Left lung (tissue), 10 donors: Measurements from ENCODE around the gene ZNF629. TPM values are rescaled to one million over a fixed set of nuclear protein-coding genes. Genes with fewer than 3 reads are reported as not detected.

Experiments
- ATAC-seq: fragments of 200-7000 bp; cut with Tn5 transposase; one replicate; pipeline ENCODE4 v1.9.1; 2020; ENCODE audit warnings: moderate library complexity
- DNase-seq, 4 donors: peaks; one replicate each; pipeline ENCODE4 v3.0.0-alpha.2; 2013 to 2020
- H3K27ac ChIP-seq, 2 donors: fragments of 200-600 bp; sonication (generic) in 1 of 2; one replicate each; pipeline versions ENCODE4 v1.5.0 to v1.8.0; 2020 to 2021
- H3K27me3 ChIP-seq, 2 donors: fragments of 200-600 bp; sonication (generic) in 1 of 2; one replicate each; pipeline versions ENCODE4 v1.5.0 to v1.8.0; 2020 to 2021
- H3K36me3 ChIP-seq, 2 donors: fragments of 200-600 bp; sonication (generic) in 1 of 2; one replicate each; pipeline versions ENCODE4 v1.5.0 to v1.8.0; 2020 to 2021
- H3K4me1 ChIP-seq, 2 donors: fragments of 200-600 bp; one replicate each; pipeline ENCODE4 v1.8.0; 2021
- H3K4me3 ChIP-seq, 2 donors: fragments of 200-600 bp; sonication (generic) in 1 of 2; one replicate each; pipeline versions ENCODE4 v1.5.0 to v1.8.0; 2020 to 2021; ENCODE audit warnings: mild to moderate bottlenecking in 1 of 2
- H3K9me3 ChIP-seq, 2 donors: fragments of 200-600 bp; sonication (generic) in 1 of 2; one replicate each; pipeline versions ENCODE4 v1.5.0 to v1.8.0; 2020 to 2021
- intact Hi-C, 2 donors: fragments of 100-400 bp; cut with DNase I; formaldehyde crosslinking; loops; one replicate each; pipeline versions ENCODE4 v1.11.2 to v1.14.2; 2022
- polyA plus RNA-seq, 6 donors: library from polyadenylated mRNA; unstranded; fragments of 120-200 nt; gene quantifications; one replicate each; pipeline ENCODE4 v1.2.1, GENCODE V29; 2013; ENCODE audit not compliant: insufficient read length in 6 of 6
- total RNA-seq, 2 donors: library from RNA; stranded (reverse); fragmentation: NEBNext Ultra II Directional; extraction: Animal tissue kit (Norgen Biotek cat#: 25700); gene quantifications; one replicate each; pipeline ENCODE4 v1.2.1, GENCODE V29; 2021
- TF ChIP-seq, protein P1 (sequence below), 2 donors: fragments of 200-600 bp; sonication (generic) in 1 of 2; IDR thresholded peaks; one replicate each; pipeline versions ENCODE4 v1.5.0 to v1.8.0; 2021; ENCODE audit warnings: antibody characterized with exemption in 2 of 2
- donor health status: DM: no; HTN: yes; CAD: no.
- donor health status: DM: no; HTN: no; CAD: no.

The ZNF629 gene
- total and polyA plus RNA-seq, 8 donors, result 12.3 to 22.8 (median 19.0) TPM

DNA sequence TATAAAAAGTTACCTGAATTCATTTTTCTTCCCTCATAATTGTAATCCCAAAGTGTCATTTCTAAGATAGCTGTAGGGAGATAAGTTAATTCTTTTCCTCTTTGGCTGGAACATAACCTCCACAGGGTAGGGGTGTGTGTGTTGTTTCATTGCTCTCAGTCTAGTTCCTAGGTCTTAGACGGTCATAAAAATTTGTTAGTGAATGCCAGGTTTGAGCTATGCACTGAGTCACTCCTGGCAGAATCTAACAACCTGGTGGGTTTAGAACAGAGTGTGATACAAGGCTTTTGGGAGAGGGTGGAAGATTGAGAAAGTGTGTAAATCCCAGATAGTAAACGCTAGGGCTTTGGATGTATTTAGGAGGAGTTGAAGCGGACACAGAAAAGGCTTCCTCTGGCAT, 39.7 kb downstream of the ZNF629 start:
- Histone ChIP-seq H3K4me3 (peak overlapping the region; percentile 64 to 76), H3K27me3 (no peaks in the 10 kb centered on the region), H3K9me3 (no peaks in the 10 kb centered on the region), H3K36me3 (peaks cover 0 to 54% of the 10 kb centered on the region in 2 donors), H3K4me1 (peaks cover 4 to 20% of the 10 kb centered on the region in 2 donors), H3K27ac (peak overlapping the region; percentile 68 to 84)
- TF ChIP-seq, protein P1, sequence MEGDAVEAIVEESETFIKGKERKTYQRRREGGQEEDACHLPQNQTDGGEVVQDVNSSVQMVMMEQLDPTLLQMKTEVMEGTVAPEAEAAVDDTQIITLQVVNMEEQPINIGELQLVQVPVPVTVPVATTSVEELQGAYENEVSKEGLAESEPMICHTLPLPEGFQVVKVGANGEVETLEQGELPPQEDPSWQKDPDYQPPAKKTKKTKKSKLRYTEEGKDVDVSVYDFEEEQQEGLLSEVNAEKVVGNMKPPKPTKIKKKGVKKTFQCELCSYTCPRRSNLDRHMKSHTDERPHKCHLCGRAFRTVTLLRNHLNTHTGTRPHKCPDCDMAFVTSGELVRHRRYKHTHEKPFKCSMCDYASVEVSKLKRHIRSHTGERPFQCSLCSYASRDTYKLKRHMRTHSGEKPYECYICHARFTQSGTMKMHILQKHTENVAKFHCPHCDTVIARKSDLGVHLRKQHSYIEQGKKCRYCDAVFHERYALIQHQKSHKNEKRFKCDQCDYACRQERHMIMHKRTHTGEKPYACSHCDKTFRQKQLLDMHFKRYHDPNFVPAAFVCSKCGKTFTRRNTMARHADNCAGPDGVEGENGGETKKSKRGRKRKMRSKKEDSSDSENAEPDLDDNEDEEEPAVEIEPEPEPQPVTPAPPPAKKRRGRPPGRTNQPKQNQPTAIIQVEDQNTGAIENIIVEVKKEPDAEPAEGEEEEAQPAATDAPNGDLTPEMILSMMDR (IDR thresholded peaks at IDR 0.05), result no peak
- ATAC-seq (no peak), DNase-seq (no peak)
- intact Hi-C loops, result no loop called here

DNA sequence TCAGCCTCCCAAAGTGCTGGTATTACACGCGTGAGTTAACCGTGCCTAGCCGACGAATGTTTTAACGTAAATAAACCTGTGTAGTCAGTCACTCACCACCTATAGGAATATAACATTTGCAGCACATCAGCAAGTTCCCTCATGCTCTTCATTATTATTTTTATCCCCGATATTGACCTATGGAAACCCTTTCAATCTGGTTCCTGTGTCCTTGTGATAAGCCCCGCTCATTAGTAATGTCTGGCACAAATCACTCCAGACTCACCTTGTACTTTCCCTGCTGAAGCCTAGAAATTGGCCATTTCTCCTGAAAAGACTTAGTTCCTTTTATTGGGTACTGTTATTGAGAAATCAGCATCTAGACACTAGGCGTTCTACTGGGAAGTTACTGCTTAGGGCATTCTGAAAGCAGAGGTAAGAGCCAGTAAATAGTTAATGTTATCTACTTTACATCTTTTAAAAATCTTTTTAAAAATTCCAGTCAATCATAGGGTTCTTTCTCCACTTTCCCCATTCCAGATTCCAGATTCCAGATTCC, 40.3 kb downstream of the ZNF629 start:
- Histone ChIP-seq H3K36me3 (peaks cover 0 to 54% of the 10 kb centered on the region in 2 donors), H3K27me3 (no peaks in the 10 kb centered on the region), H3K4me3 (no peak overlapping the region), H3K27ac (no peak overlapping the region), H3K4me1 (peaks cover 4 to 23% of the 10 kb centered on the region in 2 donors), H3K9me3 (no peaks in the 10 kb centered on the region)
- DNase-seq, result no peak
- ATAC-seq, result no peak
- TF ChIP-seq, protein P1 (IDR thresholded peaks at IDR 0.05), result no peak
- intact Hi-C loops, result no loop called here

DNA sequence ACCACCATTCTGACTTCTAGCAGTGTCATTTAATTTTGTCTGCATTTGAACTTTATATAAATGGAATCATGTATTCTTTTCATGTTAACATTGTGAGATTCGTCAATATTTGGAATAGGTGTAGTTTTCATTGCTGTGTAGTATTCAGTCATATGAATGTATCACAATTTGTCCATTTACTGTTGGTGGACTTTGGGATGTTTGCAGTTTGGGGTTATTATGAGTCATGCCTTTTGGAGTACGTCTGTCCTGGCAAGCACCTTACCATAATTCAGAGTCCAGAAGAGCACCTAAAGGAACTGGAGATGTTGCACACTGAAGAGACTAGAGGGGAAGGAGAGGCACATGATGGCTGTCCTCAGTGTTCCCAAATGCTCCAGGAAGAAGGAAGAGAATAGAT, 41.9 kb downstream of the ZNF629 start:
- intact Hi-C loops, result no loop called here

DNA sequence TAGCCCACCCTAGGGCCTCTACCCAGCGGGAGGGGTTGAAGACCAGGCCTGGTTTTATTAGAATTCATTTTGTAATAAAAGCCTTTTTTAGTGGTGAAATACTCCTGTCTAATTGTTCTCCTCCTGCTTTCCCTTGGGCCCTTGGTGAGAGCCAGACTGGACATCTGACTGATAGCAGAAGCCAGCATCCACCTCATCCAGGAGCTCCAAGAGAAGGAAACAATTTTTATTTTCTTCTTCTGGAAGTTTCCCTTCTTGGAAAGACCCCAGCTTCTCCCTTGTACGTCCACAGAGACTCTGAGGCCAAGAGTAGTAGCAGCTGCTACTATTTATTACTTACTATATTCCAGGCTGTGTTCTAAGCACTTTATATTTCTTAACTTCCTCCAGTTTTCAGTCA, 42.8 kb downstream of the ZNF629 start:
- Histone ChIP-seq H3K4me3 (no peak overlapping the region), H3K27ac (no peak overlapping the region), H3K27me3 (no peaks in the 10 kb centered on the region), H3K9me3 (no peaks in the 10 kb centered on the region), H3K36me3 (peaks cover 0 to 56% of the 10 kb centered on the region in 2 donors), H3K4me1 (peaks cover 8 to 32% of the 10 kb centered on the region in 2 donors)
- DNase-seq (no peak), ATAC-seq (no peak)
- intact Hi-C loops, result no loop called here
- TF ChIP-seq, protein P1 (IDR thresholded peaks at IDR 0.05), result no peak

More for the DNA sequence above, 41.9 kb downstream of the ZNF629 start:
- Histone ChIP-seq H3K4me1 (peaks cover 6 to 32% of the 10 kb centered on the region in 2 donors), H3K36me3 (peaks cover 0 to 47% of the 10 kb centered on the region in 2 donors), H3K4me3 (no peak overlapping the region), H3K27ac (no peak overlapping the region), H3K27me3 (no peaks in the 10 kb centered on the region), H3K9me3 (no peaks in the 10 kb centered on the region)
- TF ChIP-seq, protein P1 (IDR thresholded peaks at IDR 0.05), result no peak
- no peak for DNase-seq
- ATAC-seq, result no peak

DNA sequence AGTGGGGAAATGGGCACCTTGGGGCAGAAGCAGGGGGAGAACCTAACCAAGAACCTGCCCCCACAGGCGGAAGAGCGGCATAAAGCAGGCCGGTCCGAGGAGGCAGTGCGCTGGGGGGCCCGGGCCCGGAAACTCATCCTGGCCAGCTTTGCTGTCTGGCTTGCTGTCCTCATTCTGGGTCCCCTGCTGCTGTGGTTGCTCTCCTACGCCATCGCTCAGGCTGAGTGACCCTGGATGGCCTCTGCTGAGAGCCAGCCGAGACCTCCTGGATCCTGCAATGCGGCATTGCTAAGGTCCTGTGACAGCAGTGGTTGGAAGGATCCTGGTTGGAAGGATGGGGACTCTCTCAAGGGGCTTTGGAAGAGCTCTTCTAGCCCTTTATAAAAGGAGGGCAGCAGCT, 43.3 kb downstream of the ZNF629 start:
- TF ChIP-seq, protein P1 (IDR thresholded peaks at IDR 0.05), result no peak
- Histone ChIP-seq H3K4me3 (no peak overlapping the region), H3K36me3 (peaks cover 0 to 61% of the 10 kb centered on the region in 2 donors), H3K27me3 (no peaks in the 10 kb centered on the region), H3K4me1 (peaks cover 7 to 32% of the 10 kb centered on the region in 2 donors), H3K27ac (no peak overlapping the region), H3K9me3 (no peaks in the 10 kb centered on the region)
- ATAC-seq (no peak), DNase-seq (no peak)
- intact Hi-C loops, result no loop called here
